HG03460 (cell line): ENCODE results near the gene SLC22A24.
"Not testable (repeated sequence)": the region's sequence is repeated elsewhere in the genome, so short reads cannot be mapped to it uniquely, and the experiment has no call there.

Experiments
- ATAC-seq: cut with Tn5 transposase; IDR thresholded peaks from one replicate; pipeline ENCODE4 v1.9.1; 2021; ENCODE audit not compliant: unreplicated experiment

Gene SLC22A24

GRCh38 chr11:63144121-63144520, at the start of gene SLC22A24:
TSS of gene SLC22A24 (minus strand) at chr11:63144221. CDS start at chr11:63143779, 442 bp downstream.
- ATAC-seq, result no peak

- no peak for ATAC-seq
Observed at GRCh38 chr11:63180536-63180935, 36.5 kb upstream of the SLC22A24 start.

- no peak for ATAC-seq
Observed at GRCh38 chr11:63179432-63180041, 35.5 kb upstream of the SLC22A24 start.

- no peak for ATAC-seq
Observed at GRCh38 chr11:63177872-63178271, 33.9 kb upstream of the SLC22A24 start.

- no peak for ATAC-seq
Observed at GRCh38 chr11:63165706-63166310, 21.8 kb upstream of the SLC22A24 start.

- ATAC-seq, result no peak
Observed at GRCh38 chr11:63155794-63156193, 11.8 kb upstream of the SLC22A24 start.

GRCh38 chr11:63146581-63146980, 2.6 kb upstream of the SLC22A24 start:
- ATAC-seq, result no peak

- ATAC-seq, result no peak
Observed at GRCh38 chr11:63142459-63142858, 1.6 kb downstream of the SLC22A24 start.

GRCh38 chr11:63132985-63133775, 10.8 kb downstream of the SLC22A24 start:
- ATAC-seq, result no peak

- ATAC-seq, result no peak
Observed at GRCh38 chr11:63099555-63099954, 44.5 kb downstream of the SLC22A24 start.

- ATAC-seq, result no peak
Observed at GRCh38 chr11:63080682-63081081, 63.3 kb downstream of the SLC22A24 start.

GRCh38 chr11:63046203-63046602, 97.8 kb downstream of the SLC22A24 start:
- ATAC-seq, result not testable (repeated sequence)

- ATAC-seq, result no peak
Observed at GRCh38 chr11:63042596-63042995, 101.4 kb downstream of the SLC22A24 start.

GRCh38 chr11:63032457-63032856, 111.6 kb downstream of the SLC22A24 start:
- no peak for ATAC-seq
